Endothelial cell of umbilical vein (primary cell): ENCODE data around the gene ESPNL. TPM values are rescaled to one million over a fixed set of nuclear protein-coding genes. Genes with fewer than 3 reads are reported as not detected.
"Not testable (repeated sequence)": the region's sequence is repeated elsewhere in the genome, so short reads cannot be mapped to it uniquely, and the experiment has no call there.

Experiments used
- BruUV-seq: library from RNA; stranded (reverse); fragments of 400-500 nt; replicated peaks from 2 replicates; lab custom pipeline; 2021; lab: Mats Ljungman, UMichigan
- CTCF ChIA-PET: fragments of 300-600, 350-600 bp; sonication (Branson Sonifier 250); formaldehyde crosslinking; loops from one replicate; lab custom pipeline; 2021; ENCODE audit warnings: antibody characterized with exemption, inconsistent platforms; lab: Charles Lee
- POLR2A ChIA-PET: fragments of 300-600, 350-600 bp; sonication (Branson Sonifier 250); formaldehyde crosslinking; loops from one replicate; lab custom pipeline; 2021; ENCODE audit warnings: antibody characterized with exemption, inconsistent platforms; lab: Charles Lee
- DNase-seq: peaks from one replicate; pipeline ENCODE4 v3.0.0-alpha.2; 2011; ENCODE audit warnings: low read depth, low spot score
- FAIRE-seq: peaks from 2 replicates; lab custom pipeline; 2011; peaks lifted over from hg19 to GRCh38; lab: Jason Lieb, UNC
- H2AFZ ChIP-seq: 2 replicates; pipeline ENCODE4 v1.6.0; 2012; ENCODE audit warnings: low read depth, low read length, control low read depth, inconsistent platforms
- H3K27ac ChIP-seq: 2 replicates; pipeline ENCODE4 v1.5.1; 2011; ENCODE audit warnings: low read depth, mild to moderate bottlenecking, control low read depth, low read length, moderate library complexity; ENCODE audit not compliant: insufficient read depth
- H3K27me3 ChIP-seq, 2 experiments: 2 replicates each; pipeline versions ENCODE4 v1.6.0 to v1.6.1; 2011; ENCODE audit warnings: low read length in 2 of 2, mixed read lengths in 1 of 2; ENCODE audit not compliant: control insufficient read depth in 2 of 2, insufficient read depth in 2 of 2
- H3K36me3 ChIP-seq, 2 experiments: 2 replicates in 1 of 2; 3 replicates in 1 of 2; pipeline ENCODE4 v1.5.1; 2011; ENCODE audit warnings: low read length in 2 of 2, mild to moderate bottlenecking in 1 of 2, moderate library complexity in 1 of 2; ENCODE audit not compliant: control insufficient read depth in 2 of 2, insufficient read depth in 2 of 2; ENCODE audit errors: extremely low read depth in 1 of 2
- H3K4me1 ChIP-seq: 3 replicates; pipeline ENCODE4 v1.5.1; 2011; ENCODE audit warnings: mild to moderate bottlenecking, low read length; ENCODE audit not compliant: control insufficient read depth, insufficient read depth; ENCODE audit errors: extremely low read depth
- H3K4me2 ChIP-seq: 2 replicates; pipeline ENCODE4 v1.6.1; 2011; ENCODE audit warnings: low read length, control low read depth, mixed read lengths; ENCODE audit not compliant: insufficient read depth
- H3K4me3 ChIP-seq, 3 experiments: fragments of 200-600 bp in 1 of 3; sonication (generic), shearing (Covaris generic) in 1 of 3; replicated peaks in 1 of 3; 2 replicates each; pipeline ENCODE4 v1.5.1; 2011 to 2016; ENCODE audit warnings: control low read depth in 3 of 3, low read length in 3 of 3, mild to moderate bottlenecking in 2 of 3, inconsistent platforms in 1 of 3, low read depth in 1 of 3, moderate library complexity in 1 of 3; ENCODE audit not compliant: insufficient read depth in 1 of 3
- H3K79me2 ChIP-seq: 2 replicates; pipeline ENCODE4 v1.6.0; 2012; ENCODE audit warnings: low read length, inconsistent platforms; ENCODE audit not compliant: control insufficient read depth, insufficient read depth
- H3K9ac ChIP-seq: replicated peaks from 2 replicates; pipeline ENCODE3; 2011; ENCODE audit warnings: low read length, control low read depth; ENCODE audit not compliant: insufficient read depth; ENCODE audit errors: extremely low read depth
- H3K9me1 ChIP-seq: replicated peaks from 3 replicates; pipeline ENCODE4 v1.6.0; 2011; ENCODE audit warnings: mild to moderate bottlenecking, low read length; ENCODE audit not compliant: control insufficient read depth, insufficient read depth; ENCODE audit errors: extremely low read depth
- H3K9me3 ChIP-seq: replicated peaks from 2 replicates; pipeline ENCODE4 v1.5.1; 2012; ENCODE audit warnings: low read length, inconsistent platforms; ENCODE audit not compliant: control insufficient read depth, insufficient read depth
- H4K20me1 ChIP-seq: replicated peaks from 2 replicates; pipeline ENCODE3; 2011; ENCODE audit warnings: mild to moderate bottlenecking, low read length; ENCODE audit not compliant: control insufficient read depth, insufficient read depth; ENCODE audit errors: extremely low read depth
- EZH2 ChIP-seq: IDR thresholded peaks from 2 replicates; pipeline ENCODE4 v1.6.1; 2012; ENCODE audit warnings: borderline replicate concordance, low read depth, mild to moderate bottlenecking, moderate library complexity, low read length, inconsistent platforms; ENCODE audit not compliant: severe bottlenecking
- FOS ChIP-seq: IDR thresholded peaks from 2 replicates; pipeline ENCODE4 v1.6.1; 2011; ENCODE audit warnings: mild to moderate bottlenecking, low read length, moderate library complexity, borderline replicate concordance; ENCODE audit not compliant: insufficient read depth
- GATA2 ChIP-seq: IDR thresholded peaks from 2 replicates; pipeline ENCODE4 v1.7.0; 2011; ENCODE audit warnings: low read depth, mild to moderate bottlenecking, moderate library complexity, mixed read lengths, low read length; ENCODE audit not compliant: insufficient read length, insufficient read depth
- JUN ChIP-seq: IDR thresholded peaks from 2 replicates; pipeline ENCODE4 v1.6.1; 2011; ENCODE audit warnings: borderline replicate concordance, low read depth; ENCODE audit not compliant: insufficient read length, insufficient read depth
- MYC ChIP-seq: IDR thresholded peaks from one replicate; pipeline ENCODE4 v1.6.1; 2011; ENCODE audit warnings: mild to moderate bottlenecking, low read depth, low read length
- POLR2A ChIP-seq: IDR thresholded peaks from 2 replicates; pipeline ENCODE4 v1.6.1; 2012; ENCODE audit warnings: low read depth, mild to moderate bottlenecking, control low read depth, low read length
- POLR2AphosphoS5 ChIP-seq: IDR thresholded peaks from 2 replicates; pipeline ENCODE4 v1.6.1; 2012; ENCODE audit warnings: low read depth, mild to moderate bottlenecking, control low read depth, low read length, moderate library complexity; ENCODE audit not compliant: insufficient read depth
- dilution Hi-C: fragments of 300-500 bp; cut with MboI; formaldehyde crosslinking; loops from one replicate; pipeline ENCODE4 v1.15.0; 2019; ENCODE audit warnings: low sequenced_read_pairs; ENCODE audit not compliant: extremely low pct_ligation_motif_present
- intact Hi-C: fragments of 100-400 bp; cut with micrococcal nuclease; formaldehyde crosslinking; loops from one replicate; pipeline ENCODE4 v1.10.0; 2022
- polyA plus RNA-seq, 4 experiments: library from polyadenylated mRNA; depleted of rRNA in 3 of 4; stranded (reverse) in 3 of 4; unstranded in 1 of 4; fragments of >200 nt; gene quantifications; 2 replicates each; pipeline versions ENCODE4 v1.2.1 to v1.2.3, GENCODE V29; 2011 to 2012; ENCODE audit warnings: missing spikeins in 1 of 4
- total RNA-seq: library from RNA; stranded (reverse); gene quantifications from 2 replicates; pipeline ENCODE4 v1.2.3, GENCODE V29; 2021
- TF ChIP-seq, protein P1 (sequence below): IDR thresholded peaks from 2 replicates; pipeline ENCODE4 v1.6.1; 2011; ENCODE audit not compliant: insufficient read depth, insufficient read length
- TF ChIP-seq, protein P2 (sequence below), 2 donors: IDR thresholded peaks; 1 replicate in 1 of 2; 2 replicates in 1 of 2; pipeline ENCODE4 v1.5.1; 2011; ENCODE audit warnings: low read length in 2 of 2, mild to moderate bottlenecking in 2 of 2, moderate library complexity in 2 of 2, control low read depth in 1 of 2, inconsistent platforms in 1 of 2, low read depth in 1 of 2; ENCODE audit not compliant: insufficient read depth in 1 of 2; ENCODE audit errors: extremely low read depth in 1 of 2

Gene ESPNL
- total and polyA plus RNA-seq, 2 donors (not counting 3 experiments of a cell fraction or from before 2014, with no cell fraction given) = not detected

DNA sequence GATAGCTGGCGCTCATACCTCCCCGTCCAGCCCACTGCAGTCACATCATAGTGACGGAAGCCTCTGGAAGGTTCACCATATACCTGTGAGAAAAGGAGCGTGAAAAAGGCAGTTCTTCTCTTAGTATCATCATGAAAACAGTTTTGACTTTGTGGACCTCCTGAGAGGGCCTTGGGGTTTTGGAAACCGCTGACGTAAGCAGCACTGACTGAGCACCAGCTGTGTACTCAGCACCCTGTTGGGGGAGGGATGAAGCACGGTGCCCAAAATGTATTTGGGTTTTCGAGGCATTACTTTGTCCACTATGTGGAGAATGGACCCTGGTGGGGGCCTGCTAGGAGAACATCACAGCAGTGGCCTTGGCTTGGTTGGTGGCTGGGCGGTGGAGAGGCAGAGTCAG lies 33.9 kb upstream of the ESPNL start:
- intact Hi-C loops (loop anchor here (10.0 kb wide), 1 partner anchor 169 kb away; no protein-coding TSS in a partner anchor), dilution Hi-C loops (no loop called here)
- peaks cover 6% of the 10 kb centered on the region in 2 experiments for H3K36me3 ChIP-seq
- ChIA-PET CTCF (no interaction called here), POLR2A (no interaction called here)
- FAIRE-seq (no peak), DNase-seq (no peak)
- BruUV-seq = no TSS peak
- no peaks in the 10 kb centered on the region for H4K20me1 ChIP-seq
- H2AFZ ChIP-seq = no peak overlapping the region
- peaks cover 6% of the 10 kb centered on the region for H3K4me1 ChIP-seq
- H3K4me2 ChIP-seq = no peak overlapping the region
- H3K9me3 ChIP-seq = no peaks in the 10 kb centered on the region
- H3K27me3 ChIP-seq = no peaks in the 10 kb centered on the region
- H3K9me1 ChIP-seq = no peaks in the 10 kb centered on the region
- H3K79me2 ChIP-seq = peaks cover 7% of the 10 kb centered on the region
- H3K4me3 ChIP-seq = no peak overlapping the region
- TF ChIP-seq, protein P1, sequence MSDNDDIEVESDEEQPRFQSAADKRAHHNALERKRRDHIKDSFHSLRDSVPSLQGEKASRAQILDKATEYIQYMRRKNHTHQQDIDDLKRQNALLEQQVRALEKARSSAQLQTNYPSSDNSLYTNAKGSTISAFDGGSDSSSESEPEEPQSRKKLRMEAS = no peak
- TF ChIP-seq EZH2 = no peak
- no peak for TF ChIP-seq POLR2A
- no peak for TF ChIP-seq FOS
- no peak for TF ChIP-seq POLR2AphosphoS5
- TF ChIP-seq, protein P2, sequence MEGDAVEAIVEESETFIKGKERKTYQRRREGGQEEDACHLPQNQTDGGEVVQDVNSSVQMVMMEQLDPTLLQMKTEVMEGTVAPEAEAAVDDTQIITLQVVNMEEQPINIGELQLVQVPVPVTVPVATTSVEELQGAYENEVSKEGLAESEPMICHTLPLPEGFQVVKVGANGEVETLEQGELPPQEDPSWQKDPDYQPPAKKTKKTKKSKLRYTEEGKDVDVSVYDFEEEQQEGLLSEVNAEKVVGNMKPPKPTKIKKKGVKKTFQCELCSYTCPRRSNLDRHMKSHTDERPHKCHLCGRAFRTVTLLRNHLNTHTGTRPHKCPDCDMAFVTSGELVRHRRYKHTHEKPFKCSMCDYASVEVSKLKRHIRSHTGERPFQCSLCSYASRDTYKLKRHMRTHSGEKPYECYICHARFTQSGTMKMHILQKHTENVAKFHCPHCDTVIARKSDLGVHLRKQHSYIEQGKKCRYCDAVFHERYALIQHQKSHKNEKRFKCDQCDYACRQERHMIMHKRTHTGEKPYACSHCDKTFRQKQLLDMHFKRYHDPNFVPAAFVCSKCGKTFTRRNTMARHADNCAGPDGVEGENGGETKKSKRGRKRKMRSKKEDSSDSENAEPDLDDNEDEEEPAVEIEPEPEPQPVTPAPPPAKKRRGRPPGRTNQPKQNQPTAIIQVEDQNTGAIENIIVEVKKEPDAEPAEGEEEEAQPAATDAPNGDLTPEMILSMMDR (IDR thresholded peaks at IDR 0.05; ENCODE audit: extremely low read depth in 1 of 2, insufficient read depth in 1 of 2, low read depth in 1 of 2, low read length in 2 of 2) = no peak
- TF ChIP-seq JUN = no peak
- no peak for TF ChIP-seq GATA2
- no peak for TF ChIP-seq MYC
- H3K27ac ChIP-seq = no peak overlapping the region
- H3K9ac ChIP-seq = no peak overlapping the region

GRCh38 chr2:238066718-238067117 lies 33.4 kb upstream of the ESPNL start:
- POLR2A ChIA-PET, H3K27me3 ChIP-seq, H3K9me3 ChIP-seq, H2AFZ ChIP-seq, H3K9ac ChIP-seq, H3K9me1 ChIP-seq, H3K79me2 ChIP-seq, dilution Hi-C loops, BruUV-seq, H3K36me3 ChIP-seq, H3K4me1 ChIP-seq, H3K27ac ChIP-seq, H3K4me3 ChIP-seq, FAIRE-seq, DNase-seq, CTCF ChIA-PET, H3K4me2 ChIP-seq, H4K20me1 ChIP-seq: not testable (repeated sequence)
- intact Hi-C loops = loop anchor here (10.0 kb wide), 1 partner anchor 168 kb away; no protein-coding TSS in a partner anchor
